SU-DHL-6 (cell line): Measurements from ENCODE around the gene POLR2H.

Experiments used
- CTCF ChIP-seq: fragments of 200-600 bp; sonication (generic); IDR thresholded peaks from one replicate; pipeline ENCODE4 v1.5.1; 2017; ENCODE audit warnings: antibody characterized with exemption, mild to moderate bottlenecking, low read length, moderate library complexity; ENCODE audit not compliant: insufficient read depth, poor library complexity, severe bottlenecking
- EZH2phosphoT487 ChIP-seq: fragments of 200-600 bp; sonication (generic), shearing (Covaris generic); conservative IDR thresholded peaks from 2 replicates; pipeline ENCODE4 v1.6.1; 2018; ENCODE audit warnings: mild to moderate bottlenecking, antibody characterized with exemption, low read length, moderate library complexity, mixed read lengths

- TF ChIP-seq CTCF = no peak
- TF ChIP-seq EZH2phosphoT487 = no peak
Observed at GRCh38 chr3:184389935-184390528, 28.5 kb downstream of the POLR2H start.
